Gastrocnemius medialis (tissue), 4 donors: Measurements from ENCODE around the gene PSMD2.

Experiments
- CTCF ChIP-seq, 5 experiments: fragments of 450-650 bp in 3 of 5; fragments of 200-600 bp in 2 of 5; sonication (generic) in 2 of 5; IDR thresholded peaks in 4 of 5; conservative IDR thresholded peaks in 1 of 5; 1 replicate in 4 of 5; 2 replicates in 1 of 5; pipeline ENCODE4 v1.5.1; 2016 to 2019; ENCODE audit warnings: antibody characterized with exemption in 5 of 5, mild to moderate bottlenecking in 3 of 5, moderate library complexity in 3 of 5
- POLR2A ChIP-seq, 2 donors: fragments of 450-650 bp; IDR thresholded peaks; one replicate each; pipeline ENCODE4 v1.6.1; 2017; ENCODE audit warnings: antibody characterized with exemption in 2 of 2, mild to moderate bottlenecking in 2 of 2, moderate library complexity in 2 of 2

- TF ChIP-seq CTCF (IDR thresholded peaks at IDR 0.05 in 4 of 5, conservative IDR thresholded peaks at IDR 0.05 in 1 of 5) = no peak
- TF ChIP-seq POLR2A (IDR thresholded peaks at IDR 0.05) = no peak
These were observed 42.9 kb downstream of the PSMD2 start for GRCh38 chr3:184341925-184342324.
